ENCODE results near the gene CLIC5. TPM values are rescaled to one million over a fixed set of nuclear protein-coding genes. Genes with fewer than 3 reads are reported as not detected.

Gene CLIC5
- total and polyA plus RNA-seq, 12 donors, result 28.1 to 372 (median 301) TPM

- H3K27me3 ChIP-seq, result peaks cover 0 to 44% (median 0%) of the 10 kb centered on the region in 7 donors
- peaks cover 0 to 6% (median 0%) of the 10 kb centered on the region in 9 donors for H3K36me3 ChIP-seq
- TF ChIP-seq CTCF (IDR thresholded peaks at IDR 0.05), result no peak
- H3K9me3 ChIP-seq, result peaks cover 0 to 6% (median 0%) of the 10 kb centered on the region in 11 donors
- DNase-seq, result no peak
- H3K27ac ChIP-seq, result peak overlapping the region; percentile 87 to 99 (median 97)
- intact Hi-C loops (cut with DNase I), result loop anchor here in 5 of 10 donors (5.0 to 10.0 kb wide), 4 partner anchors 41 to 81 kb away; no protein-coding TSS in a partner anchor
- H3K4me3 ChIP-seq, result peak overlapping the region; percentile 53 to 91 (median 85)
- ATAC-seq, result no peak
- 55 to 57% methylated on average over 4 of the region's 4 CpGs for WGBS, 2 donors
- peaks cover 3 to 63% (median 36%) of the 10 kb centered on the region in 9 donors for H3K4me1 ChIP-seq
Observed at GRCh38 chr6:46013639-46014038, 2.0 kb downstream of the CLIC5 start.

- intact Hi-C loops (cut with DNase I), result loop anchor here in 5 of 10 donors (5.0 to 10.0 kb wide), 4 partner anchors 41 to 81 kb away; no protein-coding TSS in a partner anchor
- no peak for TF ChIP-seq CTCF (IDR thresholded peaks at IDR 0.05)
- 28 to 43% methylated on average over 1 of the region's 1 CpG for WGBS, 2 donors
- H3K27me3 ChIP-seq, result peaks cover 0 to 39% (median 0%) of the 10 kb centered on the region in 7 donors
- no peak for DNase-seq
- H3K36me3 ChIP-seq, result peaks cover 0 to 6% (median 0%) of the 10 kb centered on the region in 9 donors
- H3K27ac ChIP-seq, result peak overlapping the region; percentile 73 to 99 (median 97)
- peaks cover 0 to 6% (median 0%) of the 10 kb centered on the region in 11 donors for H3K9me3 ChIP-seq
- peaks cover 3 to 71% (median 43%) of the 10 kb centered on the region in 9 donors for H3K4me1 ChIP-seq
- ATAC-seq, result peak in 1 of 8 donors; percentile 24
- peak overlapping the region in 9 of 10 donors; percentile 2 to 91 (median 85) for H3K4me3 ChIP-seq
Observed at GRCh38 chr6:46012834-46013233, 2.8 kb downstream of the CLIC5 start.

GRCh38 chr6:46011188-46012085 is 4.2 kb downstream of the CLIC5 start:
- Histone ChIP-seq H3K4me3 (peak overlapping the region in 9 of 10 donors; percentile 6 to 91 (median 85)), H3K27ac (peak overlapping the region; percentile 55 to 99 (median 97)), H3K4me1 (peaks cover 3 to 83% (median 57%) of the 10 kb centered on the region in 9 donors), H3K36me3 (peaks cover 0 to 6% (median 0%) of the 10 kb centered on the region in 9 donors), H3K9me3 (no peaks in the 10 kb centered on the region), H3K27me3 (peaks cover 0 to 27% (median 0%) of the 10 kb centered on the region in 7 donors)
- ATAC-seq (peak in 6 of 8 donors; percentile 27 to 65 (median 46)), DNase-seq (no peak)
- intact Hi-C loops (cut with DNase I), result loop anchor here in 5 of 10 donors (2.0 to 10.0 kb wide), 5 partner anchors 25 to 79 kb away; no protein-coding TSS in a partner anchor
- no peak for TF ChIP-seq CTCF (IDR thresholded peaks at IDR 0.05)
- WGBS, 2 donors, result 41 to 42% methylated on average over 8 of the region's 8 CpGs

GRCh38 chr6:46010771-46011170 is 4.9 kb downstream of the CLIC5 start:
- Histone ChIP-seq H3K27me3 (peaks cover 0 to 25% (median 0%) of the 10 kb centered on the region in 7 donors), H3K4me3 (peak overlapping the region in 7 of 10 donors; percentile 6 to 91 (median 85)), H3K4me1 (peaks cover 3 to 84% (median 59%) of the 10 kb centered on the region in 9 donors), H3K9me3 (no peaks in the 10 kb centered on the region), H3K36me3 (peaks cover 0 to 6% (median 0%) of the 10 kb centered on the region in 9 donors), H3K27ac (peak overlapping the region; percentile 55 to 99 (median 97))
- intact Hi-C loops (cut with DNase I), result loop anchor here in 5 of 10 donors (2.0 to 10.0 kb wide), 5 partner anchors 24 to 78 kb away; no protein-coding TSS in a partner anchor
- WGBS, 2 donors, result 43 to 51% methylated on average over 5 of the region's 5 CpGs
- TF ChIP-seq CTCF (IDR thresholded peaks at IDR 0.05), result no peak
- ATAC-seq, result peak in 6 of 8 donors; percentile 12 to 54 (median 36)
- DNase-seq, result peak in 1 of 2 donors; percentile 47

Data from heart right ventricle (tissue), 16 donors.